Activated T-cell treated with anti-CD3 and anti-CD28 coated beads for 48 hours (primary cell): ENCODE results near the gene CCM2.

Experiments used
- DNase-seq: peaks from one replicate; pipeline ENCODE4 v3.0.0-alpha.2; 2020; ENCODE audit warnings: low read depth

Gene CCM2

GRCh38 chr7:44969049-44969700, 30.8 kb upstream of the CCM2 start:
- no peak for DNase-seq

- DNase-seq = no peak
These were observed 30.1 kb upstream of the CCM2 start for GRCh38 chr7:44969701-44970522.

GRCh38 chr7:44970523-44971051, 29.4 kb upstream of the CCM2 start:
- DNase-seq = no peak

- no peak for DNase-seq
These were observed 28.7 kb upstream of the CCM2 start for GRCh38 chr7:44971188-44971901.

- no peak for DNase-seq
These were observed 28.0 kb upstream of the CCM2 start for GRCh38 chr7:44971902-44972441.

- DNase-seq = no peak
These were observed 27.4 kb upstream of the CCM2 start for GRCh38 chr7:44972562-44972961.

GRCh38 chr7:44973610-44974401, 26.2 kb upstream of the CCM2 start:
- peak; percentile 50 for DNase-seq

- no peak for DNase-seq
These were observed 25.5 kb upstream of the CCM2 start for GRCh38 chr7:44974549-44974948.

GRCh38 chr7:44975331-44976039, 24.5 kb upstream of the CCM2 start:
- no peak for DNase-seq

- DNase-seq = no peak
These were observed 23.8 kb upstream of the CCM2 start for GRCh38 chr7:44976040-44976745.

GRCh38 chr7:44976746-44977196, 23.2 kb upstream of the CCM2 start:
- DNase-seq = no peak

GRCh38 chr7:44977304-44977958, 22.6 kb upstream of the CCM2 start:
- DNase-seq = peak; percentile 79

- no peak for DNase-seq
These were observed 22.1 kb upstream of the CCM2 start for GRCh38 chr7:44977959-44978335.

GRCh38 chr7:44978511-44979366, 21.3 kb upstream of the CCM2 start, which contains the start of gene MYO1G:
MYO1G (minus strand) TSS chr7:44979015; CDS start chr7:44978961, 54 bp downstream.
- DNase-seq = peak; percentile 86

- DNase-seq = no peak
These were observed 20.3 kb upstream of the CCM2 start for GRCh38 chr7:44979481-44980392.

GRCh38 chr7:44980393-44981034, 19.5 kb upstream of the CCM2 start:
- DNase-seq = peak; percentile 78
